Karpas-422 (cell line): ENCODE measurements around the gene EIF5A. TPM values are rescaled to one million over a fixed set of nuclear protein-coding genes. Genes with fewer than 3 reads are reported as not detected.
"Not testable (repeated sequence)": the region's sequence is repeated elsewhere in the genome, so short reads cannot be mapped to it uniquely, and the experiment has no call there.

Experiments used
- DNase-seq: peaks from one replicate; pipeline ENCODE4 v3.0.0-alpha.2; 2015
- H2AFZ ChIP-seq: fragments of 200-600 bp; sonication (generic); 2 replicates; pipeline ENCODE4 v1.6.1; 2014; ENCODE audit warnings: antibody characterized with exemption, low read length, mixed read lengths
- H3K27ac ChIP-seq: fragments of 200-600 bp; sonication (generic); 2 replicates; pipeline ENCODE4 v1.5.1; 2014; ENCODE audit warnings: mild to moderate bottlenecking, low read length, moderate library complexity
- H3K27me3 ChIP-seq: fragments of 200-600 bp; sonication (generic); 2 replicates; pipeline ENCODE4 v1.6.1; 2014; ENCODE audit warnings: low read length, mixed read lengths
- H3K36me3 ChIP-seq: fragments of 200-600 bp; sonication (generic); 2 replicates; pipeline ENCODE4 v1.6.1; 2014; ENCODE audit warnings: low read length, mixed read lengths; ENCODE audit not compliant: insufficient read depth
- H3K4me1 ChIP-seq: fragments of 200-600 bp; sonication (generic); 2 replicates; pipeline ENCODE4 v1.6.1; 2014; ENCODE audit warnings: mild to moderate bottlenecking, low read length, mixed read lengths
- H3K4me2 ChIP-seq: fragments of 200-600 bp; sonication (generic); 2 replicates; pipeline ENCODE4 v1.6.1; 2014; ENCODE audit warnings: low read length, low read depth, mild to moderate bottlenecking; ENCODE audit not compliant: poor library complexity, severe bottlenecking
- H3K4me3 ChIP-seq: fragments of 200-600 bp; sonication (generic); 2 replicates; pipeline ENCODE4 v1.5.1; 2014; ENCODE audit warnings: mild to moderate bottlenecking, antibody characterized with exemption, low read length, mixed read lengths
- H3K79me2 ChIP-seq: fragments of 200-600 bp; sonication (generic); 2 replicates; pipeline ENCODE4 v1.6.1; 2014; ENCODE audit warnings: mild to moderate bottlenecking, low read length, mixed read lengths
- H3K9ac ChIP-seq: fragments of 200-600 bp; sonication (generic); 2 replicates; pipeline ENCODE4 v1.6.0; 2014; ENCODE audit warnings: low read length
- H3K9me2 ChIP-seq: fragments of 200-600 bp; sonication (generic), shearing (Covaris generic); replicated peaks from 2 replicates; pipeline ENCODE4 v1.6.0; 2014; ENCODE audit warnings: mild to moderate bottlenecking, low read length, moderate library complexity; ENCODE audit not compliant: insufficient read depth
- H3K9me3 ChIP-seq: fragments of 300-700, 200-600 bp; sonication (generic); 2 replicates; pipeline ENCODE4 v1.6.1; 2014; ENCODE audit warnings: low read length, mixed read lengths
- H4K20me1 ChIP-seq: fragments of 200-600 bp; sonication (generic); 2 replicates; pipeline ENCODE4 v1.6.1; 2014; ENCODE audit warnings: mild to moderate bottlenecking, antibody characterized with exemption, low read length, low read depth; ENCODE audit not compliant: insufficient read depth
- total RNA-seq: library from RNA; depleted of rRNA; stranded (reverse); fragments of >200 nt; shearing (Covaris generic); gene quantifications from 2 replicates; pipeline ENCODE4 v1.2.3, GENCODE V29; 2014; ENCODE audit warnings: low replicate concordance

Gene EIF5A
- total RNA-seq, 1 experiment from 2014 or later: 231 TPM

DNA sequence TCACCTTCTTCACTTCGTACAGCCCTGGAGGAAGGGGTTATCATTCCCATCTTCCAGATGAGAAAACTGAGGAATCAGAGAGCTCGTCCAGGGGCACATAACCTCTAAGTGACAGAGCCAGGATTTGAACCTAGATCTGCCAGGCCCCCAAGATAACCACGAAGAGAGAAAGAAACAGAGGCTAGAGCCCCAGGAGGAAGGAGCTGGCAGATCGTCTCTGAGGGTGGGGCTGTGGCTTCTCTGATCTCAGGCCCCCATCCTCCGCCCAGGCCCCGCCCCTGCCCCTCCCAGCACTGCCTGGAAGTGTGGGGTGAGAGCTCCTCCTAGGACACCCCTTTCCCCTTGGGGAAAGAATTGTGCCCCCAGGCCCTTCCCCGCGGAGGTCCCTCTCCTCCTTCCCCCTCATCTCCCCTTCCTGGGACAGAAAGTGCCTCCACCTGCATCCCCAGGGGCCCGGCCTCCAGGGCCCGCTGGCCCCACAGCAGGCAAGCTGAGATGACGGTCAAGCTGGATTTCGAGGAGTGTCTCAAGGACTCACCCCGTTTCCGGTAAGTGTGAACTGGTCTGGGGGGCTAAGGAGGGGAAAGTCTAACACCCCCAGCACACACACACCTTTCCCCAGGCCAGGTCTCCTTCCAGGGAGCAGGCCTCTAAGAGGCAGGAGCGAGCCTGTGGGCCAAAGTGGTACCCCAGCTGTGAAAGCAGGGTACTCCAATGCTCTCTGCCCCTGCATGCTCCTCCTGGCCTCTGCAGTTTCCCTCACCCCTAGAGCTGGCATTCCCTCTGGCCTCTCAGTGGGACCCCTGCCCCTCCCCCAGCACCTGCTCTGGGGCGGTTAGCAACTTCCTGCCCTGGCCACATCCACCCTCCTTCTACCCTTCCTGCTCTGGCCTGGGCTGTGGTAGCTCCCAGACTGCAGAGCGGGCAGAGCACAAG lies 29.1 kb downstream of the EIF5A start, which contains the start of gene ACAP1:
TSS of gene ACAP1 (plus strand) at position 290 of the 936 bp plus-strand sequence. CDS start at position 496, 206 bp downstream.
- Histone ChIP-seq H3K4me3 (peak within 1 kb of the TSS; percentile 79), H3K79me2 (peaks cover 14% of the 10 kb centered on the region), H3K4me1 (peaks cover 28% of the 10 kb centered on the region)

GRCh38 chr17:7337600-7337999 lies 30.2 kb downstream of the EIF5A start:
- H3K36me3 ChIP-seq, H3K9me3 ChIP-seq, H3K27me3 ChIP-seq, H4K20me1 ChIP-seq, H2AFZ ChIP-seq, DNase-seq, H3K9me2 ChIP-seq: not testable (repeated sequence)
- Histone ChIP-seq H3K4me3 (peak overlapping the region; percentile 79; the same call in 1 of the 2 replicates), H3K9ac (peak overlapping the region; percentile 79), H3K27ac (peak overlapping the region; percentile 61), H3K4me2 (peak overlapping the region; percentile 81), H3K4me1 (peaks cover 28% of the 10 kb centered on the region), H3K79me2 (peaks cover 14% of the 10 kb centered on the region)

More for the DNA sequence above, 29.1 kb downstream of the EIF5A start, which contains the start of gene ACAP1:
- Histone ChIP-seq H3K9me3 (no peaks in the 10 kb centered on the region), H3K36me3 (no peaks in the 10 kb centered on the region), H3K27ac (peak within 1 kb of the TSS; percentile 61), H2AFZ (peak within 1 kb of the TSS; percentile 11; the same call in 1 of the 2 replicates), H3K9ac (peak within 1 kb of the TSS; percentile 79), H3K9me2 (no peaks in the 10 kb centered on the region), H4K20me1 (no peaks in the 10 kb centered on the region), H3K4me2 (peak within 1 kb of the TSS; percentile 81), H3K27me3 (no peaks in the 10 kb centered on the region)
- DNase-seq: peak; percentile 85

DNA sequence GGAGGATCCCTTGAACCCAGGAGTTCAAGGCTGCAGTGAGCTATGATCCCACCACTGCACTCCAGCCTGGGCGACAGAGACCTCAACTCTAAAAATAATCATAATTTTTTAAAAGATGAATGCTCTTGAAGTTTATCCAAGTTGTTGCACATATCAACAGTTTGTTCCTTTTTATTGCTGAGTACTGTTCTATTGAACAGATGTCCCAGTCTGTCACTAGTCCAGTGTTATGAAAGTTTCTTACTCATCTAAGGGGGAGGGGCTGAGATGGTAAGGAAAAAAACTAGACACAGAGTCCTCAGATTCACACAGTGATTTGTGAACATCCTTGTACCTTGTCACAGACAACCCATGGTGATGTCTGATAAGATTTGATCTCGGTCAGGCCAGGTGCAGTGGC lies 32.8 kb downstream of the EIF5A start:
- no peak overlapping the region for H3K9ac ChIP-seq
- peaks cover 14% of the 10 kb centered on the region for H3K79me2 ChIP-seq
- DNase-seq: no peak
- no peaks in the 10 kb centered on the region for H3K9me2 ChIP-seq
- H3K4me1 ChIP-seq: peaks cover 27% of the 10 kb centered on the region
- no peak overlapping the region for H3K4me3 ChIP-seq
- H3K9me3 ChIP-seq: no peaks in the 10 kb centered on the region
- no peaks in the 10 kb centered on the region for H3K27me3 ChIP-seq
- H3K27ac ChIP-seq: no peak overlapping the region
- H3K4me2 ChIP-seq: no peak overlapping the region
- H2AFZ ChIP-seq: no peak overlapping the region
- H4K20me1 ChIP-seq: no peaks in the 10 kb centered on the region
- H3K36me3 ChIP-seq: no peaks in the 10 kb centered on the region

DNA sequence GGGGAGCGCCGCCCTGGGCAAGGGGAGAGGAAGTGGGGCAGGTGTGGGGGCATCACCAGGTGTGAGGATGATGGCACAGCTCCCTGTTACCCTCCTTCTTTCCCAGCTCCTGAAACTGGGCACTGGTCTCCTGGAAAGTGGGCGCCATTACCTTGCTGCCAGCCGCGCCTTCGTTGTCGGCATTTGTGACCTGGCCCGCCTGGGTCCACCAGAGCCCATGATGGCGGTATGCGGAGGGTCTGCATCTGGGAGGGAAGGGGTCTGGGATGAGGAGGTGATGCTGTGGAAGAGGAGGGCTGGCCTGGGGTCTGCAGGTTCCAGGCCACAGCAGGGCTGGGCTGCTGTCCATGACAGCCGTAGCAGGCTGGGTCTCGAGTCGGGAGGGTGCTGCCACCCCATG lies 34.4 kb downstream of the EIF5A start:
- H3K27me3 ChIP-seq: no peaks in the 10 kb centered on the region
- no peak overlapping the region for H3K27ac ChIP-seq
- H3K79me2 ChIP-seq: peaks cover 8% of the 10 kb centered on the region; the same call in 1 of the 2 replicates
- no peaks in the 10 kb centered on the region for H3K9me2 ChIP-seq
- no peak overlapping the region for H2AFZ ChIP-seq
- no peaks in the 10 kb centered on the region for H3K9me3 ChIP-seq
- H3K9ac ChIP-seq: no peak overlapping the region
- DNase-seq: no peak
- H4K20me1 ChIP-seq: no peaks in the 10 kb centered on the region
- no peaks in the 10 kb centered on the region for H3K36me3 ChIP-seq
- H3K4me3 ChIP-seq: no peak overlapping the region
- peaks cover 11% of the 10 kb centered on the region for H3K4me1 ChIP-seq
- H3K4me2 ChIP-seq: no peak overlapping the region

GRCh38 chr17:7343250-7343649 lies 35.8 kb downstream of the EIF5A start:
- Histone ChIP-seq H3K4me2 (no peak overlapping the region), H3K9ac (no peak overlapping the region), H3K4me1 (no peaks in the 10 kb centered on the region), H3K36me3 (no peaks in the 10 kb centered on the region), H4K20me1 (no peaks in the 10 kb centered on the region), H3K4me3 (no peak overlapping the region), H3K79me2 (no peaks in the 10 kb centered on the region), H3K9me2 (no peaks in the 10 kb centered on the region), H3K27me3 (no peaks in the 10 kb centered on the region), H2AFZ (no peak overlapping the region), H3K27ac (no peak overlapping the region), H3K9me3 (no peaks in the 10 kb centered on the region)
- DNase-seq: no peak

DNA sequence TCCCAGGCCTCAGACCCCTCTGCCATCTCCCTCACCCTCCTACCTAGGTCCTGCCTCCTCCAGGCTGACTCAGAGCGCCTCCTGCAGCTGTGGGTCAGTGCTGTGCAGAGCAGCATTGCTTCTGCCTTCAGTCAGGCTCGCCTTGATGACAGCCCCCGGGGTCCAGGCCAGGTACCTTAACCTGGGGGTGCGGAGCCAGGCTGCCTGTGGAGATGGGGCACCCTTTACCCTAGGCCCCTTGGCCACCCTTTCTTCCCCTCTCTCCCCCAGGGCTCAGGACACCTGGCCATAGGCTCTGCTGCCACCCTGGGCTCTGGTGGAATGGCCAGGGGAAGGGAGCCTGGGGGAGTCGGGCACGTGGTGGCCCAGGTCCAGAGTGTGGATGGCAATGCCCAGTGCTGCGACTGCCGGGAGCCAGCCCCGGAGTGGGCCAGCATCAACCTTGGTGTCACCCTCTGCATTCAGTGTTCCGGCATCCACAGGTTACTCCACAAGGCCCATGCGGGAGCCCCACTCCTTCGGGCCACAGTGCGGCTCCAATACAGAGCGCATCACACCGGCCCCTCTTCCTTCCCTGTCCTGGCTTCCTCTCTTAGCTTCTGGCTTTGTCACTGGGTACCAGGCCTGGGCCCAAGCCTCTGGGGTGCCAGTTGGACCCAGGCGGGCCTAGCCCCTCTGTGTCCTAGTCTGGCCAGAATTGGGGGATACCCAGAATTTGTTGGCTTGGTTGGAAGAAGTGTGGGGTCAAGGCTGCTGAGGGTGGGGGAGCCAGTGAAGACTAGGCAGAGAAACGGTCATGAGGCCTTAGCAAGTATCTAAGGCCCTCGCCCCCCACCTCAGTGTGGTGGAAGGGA lies 39.6 kb downstream of the EIF5A start:
- no peaks in the 10 kb centered on the region for H3K9me3 ChIP-seq
- H4K20me1 ChIP-seq: no peaks in the 10 kb centered on the region
- H3K36me3 ChIP-seq: no peaks in the 10 kb centered on the region
- no peak overlapping the region for H2AFZ ChIP-seq
- no peak overlapping the region for H3K4me3 ChIP-seq
- H3K9ac ChIP-seq: no peak overlapping the region
- H3K27ac ChIP-seq: no peak overlapping the region
- DNase-seq: no peak
- peaks cover 16% of the 10 kb centered on the region for H3K4me1 ChIP-seq
- H3K79me2 ChIP-seq: no peaks in the 10 kb centered on the region
- no peak overlapping the region for H3K4me2 ChIP-seq
- H3K27me3 ChIP-seq: no peaks in the 10 kb centered on the region
- no peaks in the 10 kb centered on the region for H3K9me2 ChIP-seq

DNA sequence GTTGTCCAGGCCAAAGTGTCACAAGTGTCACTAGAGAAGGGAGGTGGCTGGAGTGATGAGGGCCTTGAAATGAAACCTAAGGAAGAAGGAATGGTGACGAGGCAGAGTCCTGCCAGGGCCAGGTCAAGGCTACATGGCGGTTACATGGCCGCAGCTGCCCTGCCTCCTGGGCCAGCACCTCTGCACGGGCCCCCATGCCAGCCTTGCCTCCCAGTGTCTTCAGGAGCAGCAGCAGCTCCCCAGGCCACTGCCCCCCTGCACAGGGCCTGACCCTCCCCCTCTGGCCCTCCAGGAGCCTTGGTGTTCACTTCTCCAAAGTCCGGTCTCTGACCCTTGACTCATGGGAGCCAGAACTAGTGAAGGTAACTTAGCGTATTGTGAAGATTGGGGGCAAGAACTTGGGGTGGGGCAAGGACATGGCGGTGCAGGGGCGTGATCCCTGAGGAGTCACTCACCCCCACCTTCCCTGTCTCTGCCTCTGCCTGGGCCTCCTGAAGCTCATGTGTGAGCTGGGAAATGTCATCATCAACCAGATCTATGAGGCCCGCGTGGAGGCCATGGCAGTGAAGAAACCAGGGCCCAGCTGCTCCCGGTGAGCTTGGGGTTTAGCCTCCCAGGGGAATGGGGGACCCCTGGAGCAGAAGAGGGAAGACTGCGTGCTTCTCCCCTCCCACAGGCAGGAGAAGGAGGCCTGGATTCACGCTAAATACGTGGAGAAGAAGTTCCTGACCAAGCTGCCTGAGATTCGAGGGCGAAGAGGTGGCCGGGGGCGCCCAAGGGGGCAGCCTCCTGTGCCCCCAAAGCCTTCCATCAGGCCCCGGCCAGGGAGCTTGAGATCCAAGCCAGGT lies 40.4 kb downstream of the EIF5A start:
- Histone ChIP-seq H3K9me2 (no peaks in the 10 kb centered on the region), H3K4me2 (no peak overlapping the region), H3K36me3 (no peaks in the 10 kb centered on the region), H3K4me3 (no peak overlapping the region), H4K20me1 (no peaks in the 10 kb centered on the region), H3K79me2 (no peaks in the 10 kb centered on the region), H2AFZ (no peak overlapping the region), H3K9ac (no peak overlapping the region), H3K4me1 (peaks cover 24% of the 10 kb centered on the region), H3K9me3 (no peaks in the 10 kb centered on the region), H3K27me3 (no peaks in the 10 kb centered on the region), H3K27ac (no peak overlapping the region)
- DNase-seq: no peak
